Type B pancreatic cell (in vitro differentiated cells): ENCODE data around the gene XIRP2. TPM values are rescaled to one million over a fixed set of nuclear protein-coding genes. Genes with fewer than 3 reads are reported as not detected.

ENCODE experiments used
- DNase-seq: peaks from one replicate; pipeline ENCODE4 v3.0.0; 2021; ENCODE audit warnings: mixed read lengths; ENCODE audit not compliant: unreplicated experiment; ENCODE audit errors: extremely low spot score
- H3K27ac Mint-ChIP-seq: 2 replicates; pipeline ENCODE4 v1.8.0; 2021; ENCODE audit warnings: mild to moderate bottlenecking, mixed read lengths
- H3K27me3 Mint-ChIP-seq: 2 replicates; pipeline ENCODE4 v1.8.0; 2021; ENCODE audit warnings: mixed read lengths
- H3K36me3 Mint-ChIP-seq: 2 replicates; pipeline ENCODE4 v1.8.0; 2021; ENCODE audit warnings: mixed read lengths
- H3K4me1 Mint-ChIP-seq: one replicate; pipeline ENCODE4 v1.8.0; 2021; ENCODE audit warnings: mixed read lengths; ENCODE audit not compliant: unreplicated experiment
- H3K4me3 Mint-ChIP-seq: 2 replicates; pipeline ENCODE4 v1.8.0; 2021; ENCODE audit warnings: mild to moderate bottlenecking, mixed read lengths
- H3K9me3 Mint-ChIP-seq: 2 replicates; pipeline ENCODE4 v1.8.0; 2021; ENCODE audit warnings: mixed read lengths
- CTCF ChIP-seq: fragments of 200-600 bp; sonication (generic); conservative IDR thresholded peaks from 2 replicates; pipeline ENCODE4 v1.5.0; 2021; ENCODE audit warnings: antibody characterized with exemption, mild to moderate bottlenecking
- total RNA-seq: library from RNA; stranded (reverse); gene quantifications from 2 replicates; pipeline ENCODE4 v1.2.1, GENCODE V29; 2021; ENCODE audit warnings: low replicate concordance

The XIRP2 gene
- total RNA-seq, 1 donor from 2014 or later: 0.19 TPM

DNA sequence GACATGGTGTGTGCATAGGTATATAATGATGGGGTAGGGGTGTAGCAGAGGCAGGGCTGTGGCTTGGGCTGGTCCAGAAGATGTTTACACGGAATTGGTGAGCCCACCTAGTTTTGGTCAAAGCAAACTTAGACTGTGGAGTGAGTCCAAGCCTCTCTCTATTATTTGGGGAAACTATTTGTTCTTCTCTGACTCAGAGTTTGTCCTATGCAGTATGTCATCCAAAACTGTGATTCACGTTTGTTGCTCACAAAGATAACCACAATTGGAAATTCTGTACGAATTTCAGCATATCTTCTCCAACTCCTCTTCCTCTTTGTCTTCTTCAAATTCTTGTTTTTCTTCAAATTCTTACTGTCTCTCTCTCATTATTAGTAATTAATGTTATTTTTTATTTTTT, 292.9 kb downstream of the XIRP2 start:
- H3K4me3 Mint-ChIP-seq: no peak overlapping the region
- no peak overlapping the region for H3K27ac Mint-ChIP-seq
- peaks cover 8% of the 10 kb centered on the region for H3K9me3 Mint-ChIP-seq
- no peak for TF ChIP-seq CTCF
- H3K27me3 Mint-ChIP-seq: no peaks in the 10 kb centered on the region
- no peak for DNase-seq
- H3K4me1 Mint-ChIP-seq: no peaks in the 10 kb centered on the region
- H3K36me3 Mint-ChIP-seq: no peaks in the 10 kb centered on the region

DNA sequence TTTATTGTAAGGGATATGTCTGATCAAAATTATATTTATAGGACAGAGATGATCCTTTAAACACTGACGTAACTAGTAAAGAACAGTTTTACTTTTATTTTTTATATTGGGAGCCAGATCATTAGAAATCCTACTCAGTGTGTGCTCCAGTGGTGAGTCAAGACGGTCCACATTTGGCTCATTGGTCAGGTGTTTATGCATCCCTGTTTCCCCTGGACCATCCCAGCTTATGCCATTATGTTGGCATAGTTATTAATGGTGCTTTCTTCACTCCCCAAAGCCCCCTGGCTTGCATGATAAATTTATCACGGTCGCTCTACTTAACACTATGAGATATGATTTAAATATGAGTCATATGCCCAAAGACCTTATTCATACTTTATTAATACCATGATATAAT, 293.4 kb downstream of the XIRP2 start:
- Mint-ChIP-seq H3K27me3 (no peaks in the 10 kb centered on the region), H3K4me1 (no peaks in the 10 kb centered on the region), H3K36me3 (no peaks in the 10 kb centered on the region), H3K9me3 (peaks cover 2% of the 10 kb centered on the region), H3K27ac (no peak overlapping the region), H3K4me3 (no peak overlapping the region)
- no peak for DNase-seq
- TF ChIP-seq CTCF: no peak

DNA sequence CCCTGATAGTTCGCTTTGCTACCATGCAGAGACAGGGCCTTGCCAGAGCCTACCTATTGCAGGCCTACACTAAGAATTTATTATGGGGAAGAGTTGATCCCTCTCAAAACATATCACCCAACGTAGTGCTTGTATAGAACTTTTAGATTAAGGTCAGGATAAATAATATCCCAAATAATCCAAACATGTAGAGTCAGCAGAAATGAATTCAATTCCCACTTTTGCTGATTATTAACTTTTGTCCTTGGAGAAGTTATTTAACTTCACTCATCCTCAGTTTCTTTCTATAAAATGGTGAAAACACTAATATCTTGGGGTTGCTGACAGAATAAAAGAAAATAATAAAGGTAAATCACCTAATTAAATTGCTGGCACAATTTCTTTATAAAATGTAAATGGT, 294.1 kb downstream of the XIRP2 start:
- no peak for TF ChIP-seq CTCF
- DNase-seq: no peak
- no peaks in the 10 kb centered on the region for H3K9me3 Mint-ChIP-seq
- no peak overlapping the region for H3K27ac Mint-ChIP-seq
- H3K4me3 Mint-ChIP-seq: no peak overlapping the region
- no peaks in the 10 kb centered on the region for H3K36me3 Mint-ChIP-seq
- no peaks in the 10 kb centered on the region for H3K4me1 Mint-ChIP-seq
- H3K27me3 Mint-ChIP-seq: no peaks in the 10 kb centered on the region

DNA sequence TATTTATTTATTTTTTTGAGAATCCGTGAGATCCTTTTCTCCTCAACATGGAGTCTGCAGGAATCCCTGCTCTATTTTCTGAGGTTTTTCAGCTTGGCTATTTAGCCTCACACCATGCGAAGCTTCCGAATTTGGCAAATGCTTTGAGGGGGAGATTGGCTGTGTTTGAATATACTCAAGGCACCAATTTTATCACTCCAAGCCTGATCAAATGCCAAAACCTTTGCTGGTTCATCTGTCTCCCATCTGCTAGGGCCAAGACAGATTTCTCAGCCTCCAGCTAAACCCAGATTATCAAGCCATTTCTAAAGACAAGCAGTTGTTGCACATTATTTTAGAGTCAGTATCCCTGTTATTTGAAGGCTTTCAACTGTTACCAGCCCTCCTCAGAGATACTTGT, 295.7 kb downstream of the XIRP2 start:
- no peak for DNase-seq
- H3K27ac Mint-ChIP-seq: no peak overlapping the region
- no peak for TF ChIP-seq CTCF
- H3K36me3 Mint-ChIP-seq: no peaks in the 10 kb centered on the region
- no peaks in the 10 kb centered on the region for H3K27me3 Mint-ChIP-seq
- no peak overlapping the region for H3K4me3 Mint-ChIP-seq
- no peaks in the 10 kb centered on the region for H3K4me1 Mint-ChIP-seq
- no peaks in the 10 kb centered on the region for H3K9me3 Mint-ChIP-seq

GRCh38 chr2:167186465-167186864, 298.2 kb downstream of the XIRP2 start:
- Mint-ChIP-seq H3K27ac (no peak overlapping the region), H3K36me3 (no peaks in the 10 kb centered on the region)

More at GRCh38 chr2:167186465-167186864, 298.2 kb downstream of the XIRP2 start:
- no peaks in the 10 kb centered on the region for H3K4me1 Mint-ChIP-seq
- H3K27me3 Mint-ChIP-seq: no peaks in the 10 kb centered on the region
- no peak for TF ChIP-seq CTCF
- no peak overlapping the region for H3K4me3 Mint-ChIP-seq
- H3K9me3 Mint-ChIP-seq: no peaks in the 10 kb centered on the region
- DNase-seq: no peak
